ENCODE data around the gene AUTS2.

DNA sequence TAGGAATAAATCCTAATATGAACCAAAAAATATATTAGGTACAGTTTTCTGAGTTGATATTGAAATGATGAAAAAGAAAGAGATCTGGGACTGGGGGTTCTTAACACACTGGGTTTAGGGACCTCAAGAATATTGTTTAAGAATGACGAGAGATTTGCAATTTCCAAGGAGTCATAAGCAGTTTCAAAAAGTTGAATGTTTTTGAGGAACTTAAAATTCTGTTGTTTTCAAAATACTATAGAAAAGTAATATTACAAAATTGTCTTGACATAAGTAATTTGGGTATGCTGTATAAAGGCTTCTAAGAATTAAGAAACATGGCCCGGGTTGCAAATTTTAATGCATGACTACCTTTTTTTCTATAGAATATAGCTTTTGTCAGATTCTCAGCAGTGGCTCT, 88.1 kb downstream of the AUTS2 start:
- no peak for TF ChIP-seq GATA2 (IDR thresholded peaks at IDR 0.05; ENCODE audit: low read depth, low read length)
- TF ChIP-seq GATA3 (IDR thresholded peaks at IDR 0.05; ENCODE audit: low read depth, low read length), result no peak
